DND-41 (cell line): ENCODE results near the gene CFLAR.

Experiments
- CTCF ChIP-seq: IDR thresholded peaks from 2 replicates; pipeline ENCODE4 v1.5.1; 2012; ENCODE audit warnings: borderline replicate concordance, low read length, moderate library complexity, mild to moderate bottlenecking; ENCODE audit not compliant: poor library complexity, severe bottlenecking; ENCODE audit errors: extremely low read depth
- EZH2 ChIP-seq: IDR thresholded peaks from 3 replicates; pipeline ENCODE4 v1.6.1; 2012; ENCODE audit warnings: borderline replicate concordance, low read depth, mild to moderate bottlenecking, moderate library complexity, low read length, inconsistent platforms; ENCODE audit not compliant: severe bottlenecking

GRCh38 chr2:201174687-201175086 lies 58.7 kb downstream of the CFLAR start:
- TF ChIP-seq EZH2 (no peak), CTCF (no peak)
